Epithelial cell of proximal tubule (primary cell): ENCODE measurements around the gene ST7L. TPM values are rescaled to one million over a fixed set of nuclear protein-coding genes. Genes with fewer than 3 reads are reported as not detected.

ENCODE experiments used
- DNase-seq: peaks from one replicate; pipeline ENCODE4 v3.0.0-alpha.2; 2011; ENCODE audit warnings: low read depth
- H3K4me3 ChIP-seq: 2 replicates; pipeline ENCODE4 v1.5.1; 2011; ENCODE audit warnings: low read depth, mild to moderate bottlenecking, low read length
- total RNA-seq: library from RNA; depleted of rRNA; stranded (reverse); fragments of >200 nt; gene quantifications from 2 replicates; pipeline ENCODE4 v1.2.3, GENCODE V29; 2015
- TF ChIP-seq, protein P1 (sequence below): conservative IDR thresholded peaks from 2 replicates; pipeline ENCODE4 v1.5.1; 2012; ENCODE audit warnings: low read depth, mild to moderate bottlenecking, low read length

The ST7L gene
- total RNA-seq, 1 donor from 2014 or later, result 7.4 TPM

DNA sequence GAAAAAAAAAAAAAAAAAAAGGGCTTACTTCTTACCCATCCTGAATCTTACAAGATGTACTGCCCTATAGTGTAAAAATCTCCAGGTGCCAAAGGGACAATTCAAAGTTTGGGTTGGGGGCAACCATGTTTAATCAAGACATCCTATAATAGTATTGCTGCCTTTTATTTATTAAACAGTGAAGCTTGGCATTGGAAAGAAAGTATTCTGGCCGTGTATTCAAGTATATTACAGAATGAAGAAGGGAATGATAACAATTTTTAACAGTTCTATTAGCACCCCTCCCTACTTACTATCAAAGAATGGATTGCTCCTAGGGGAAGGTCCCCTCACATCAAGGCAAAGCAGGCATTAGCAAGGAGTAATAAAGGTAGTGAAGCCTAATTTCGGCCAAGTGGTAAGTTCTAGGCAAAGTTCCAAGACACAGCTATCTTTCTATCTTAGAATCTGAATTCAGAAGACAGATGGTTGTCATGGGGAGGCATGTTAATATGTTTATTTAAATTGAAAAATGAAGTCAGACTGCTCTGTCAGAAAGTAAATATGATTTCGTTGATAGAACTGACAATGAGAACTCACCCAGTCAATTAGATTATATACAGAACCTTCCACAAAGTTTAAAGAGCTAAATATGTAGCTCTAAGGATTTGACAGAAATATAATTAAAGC, 24.6 kb downstream of the ST7L start:
- no peak for DNase-seq
- TF ChIP-seq, protein P1, sequence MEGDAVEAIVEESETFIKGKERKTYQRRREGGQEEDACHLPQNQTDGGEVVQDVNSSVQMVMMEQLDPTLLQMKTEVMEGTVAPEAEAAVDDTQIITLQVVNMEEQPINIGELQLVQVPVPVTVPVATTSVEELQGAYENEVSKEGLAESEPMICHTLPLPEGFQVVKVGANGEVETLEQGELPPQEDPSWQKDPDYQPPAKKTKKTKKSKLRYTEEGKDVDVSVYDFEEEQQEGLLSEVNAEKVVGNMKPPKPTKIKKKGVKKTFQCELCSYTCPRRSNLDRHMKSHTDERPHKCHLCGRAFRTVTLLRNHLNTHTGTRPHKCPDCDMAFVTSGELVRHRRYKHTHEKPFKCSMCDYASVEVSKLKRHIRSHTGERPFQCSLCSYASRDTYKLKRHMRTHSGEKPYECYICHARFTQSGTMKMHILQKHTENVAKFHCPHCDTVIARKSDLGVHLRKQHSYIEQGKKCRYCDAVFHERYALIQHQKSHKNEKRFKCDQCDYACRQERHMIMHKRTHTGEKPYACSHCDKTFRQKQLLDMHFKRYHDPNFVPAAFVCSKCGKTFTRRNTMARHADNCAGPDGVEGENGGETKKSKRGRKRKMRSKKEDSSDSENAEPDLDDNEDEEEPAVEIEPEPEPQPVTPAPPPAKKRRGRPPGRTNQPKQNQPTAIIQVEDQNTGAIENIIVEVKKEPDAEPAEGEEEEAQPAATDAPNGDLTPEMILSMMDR, result no peak
- H3K4me3 ChIP-seq, result no peak overlapping the region

- DNase-seq, result no peak
- no peak overlapping the region for H3K4me3 ChIP-seq
- TF ChIP-seq, protein P1, result no peak
Measured at GRCh38 chr1:112589766-112590165, 29.2 kb downstream of the ST7L start.

- TF ChIP-seq, protein P1, result no peak
- H3K4me3 ChIP-seq, result no peak overlapping the region
- no peak for DNase-seq
Measured at GRCh38 chr1:112583366-112583765, 35.6 kb downstream of the ST7L start.

DNA sequence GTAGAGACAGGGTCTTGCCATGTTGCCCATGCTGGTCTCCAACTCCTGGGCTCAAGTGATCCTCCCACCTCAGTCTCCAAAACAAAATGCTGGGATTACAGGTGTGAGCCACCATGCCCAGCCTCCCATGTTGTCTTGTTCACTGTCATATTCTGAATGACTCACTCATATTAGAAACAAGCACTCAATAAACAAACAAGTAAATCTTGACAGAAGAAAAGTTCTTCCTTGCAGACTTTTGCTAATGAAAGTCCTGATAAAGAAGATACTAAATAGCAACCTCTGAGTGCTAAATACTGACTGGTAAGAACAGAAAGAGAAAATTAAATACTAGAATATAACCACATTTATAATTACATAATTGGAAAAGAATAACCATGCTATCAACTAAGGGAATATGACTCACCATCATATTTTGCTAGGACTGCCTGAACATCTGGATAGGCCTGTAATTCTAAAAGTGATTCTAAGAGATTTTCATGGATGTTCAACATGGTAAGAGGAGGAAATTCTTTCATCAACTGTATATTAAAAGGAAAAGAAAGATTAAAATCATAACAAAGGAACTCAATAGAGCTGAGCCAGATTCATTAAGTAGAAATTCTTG, 37.3 kb downstream of the ST7L start:
- TF ChIP-seq, protein P1, result no peak
- DNase-seq, result no peak
- H3K4me3 ChIP-seq, result no peak overlapping the region

- no peak overlapping the region for H3K4me3 ChIP-seq
- DNase-seq, result no peak
- TF ChIP-seq, protein P1, result no peak
Measured at GRCh38 chr1:112579801-112580510, 39.0 kb downstream of the ST7L start.

DNA sequence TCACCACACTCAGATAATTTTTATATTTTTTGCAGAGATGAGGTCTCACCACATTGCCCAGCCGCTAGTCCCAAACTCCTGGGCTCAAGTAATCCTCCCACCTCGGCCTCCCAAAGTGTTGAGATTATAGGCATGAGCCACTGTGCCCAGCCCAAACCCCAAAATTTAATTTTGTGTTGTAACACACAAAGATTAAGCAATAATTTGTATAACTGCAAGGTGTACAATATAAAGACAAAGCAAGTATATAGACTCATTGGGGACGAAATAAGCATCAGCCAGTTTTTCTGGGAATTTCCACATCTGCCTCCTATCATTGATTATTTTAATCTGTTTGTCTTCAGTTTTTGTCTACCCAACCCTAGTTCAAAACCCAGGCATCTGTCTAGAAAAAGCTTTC, 42.7 kb downstream of the ST7L start:
- no peak for DNase-seq
- no peak overlapping the region for H3K4me3 ChIP-seq
- TF ChIP-seq, protein P1, result no peak
